ENCODE results near the gene SUPT5H.

The SUPT5H gene

GRCh38 chr19:39498798-39499642 lies 53.6 kb downstream of the SUPT5H start, which contains the start of gene DLL3:
Gene DLL3 (plus strand): TSS chr19:39498947. CDS start chr19:39498975, 28 bp downstream.
- DNase-seq, result no peak

- no peak for DNase-seq
These were observed 54.5 kb downstream of the SUPT5H start for GRCh38 chr19:39499932-39500331.

GRCh38 chr19:39500543-39500942 lies 55.2 kb downstream of the SUPT5H start:
- DNase-seq, result no peak

GRCh38 chr19:39501340-39501739 lies 56.0 kb downstream of the SUPT5H start:
- DNase-seq, result no peak

GRCh38 chr19:39502640-39503417 lies 57.4 kb downstream of the SUPT5H start:
- DNase-seq, result peak; percentile 76

GRCh38 chr19:39506598-39506943 lies 61.2 kb downstream of the SUPT5H start:
- no peak for DNase-seq

GRCh38 chr19:39506944-39507714 lies 61.7 kb downstream of the SUPT5H start:
- DNase-seq, result peak; percentile 58

GRCh38 chr19:39507715-39508364 lies 62.5 kb downstream of the SUPT5H start:
- DNase-seq, result no peak

- DNase-seq, result no peak
These were observed 63.2 kb downstream of the SUPT5H start for GRCh38 chr19:39508629-39509028.

- DNase-seq, result no peak
These were observed 63.9 kb downstream of the SUPT5H start for GRCh38 chr19:39509233-39509632.

- no peak for DNase-seq
These were observed 67.6 kb downstream of the SUPT5H start for GRCh38 chr19:39512988-39513387.

- DNase-seq, result no peak
These were observed 69.6 kb downstream of the SUPT5H start, which contains the start of gene SELENOV for GRCh38 chr19:39514840-39515550. Gene SELENOV (plus strand): TSS chr19:39515139. CDS start chr19:39515213, 74 bp downstream.

GRCh38 chr19:39515551-39516191 lies 70.3 kb downstream of the SUPT5H start:
- DNase-seq, result no peak

- no peak for DNase-seq
These were observed 70.9 kb downstream of the SUPT5H start for GRCh38 chr19:39516270-39516669.

- DNase-seq, result no peak
These were observed 72.0 kb downstream of the SUPT5H start for GRCh38 chr19:39517432-39517831.

- DNase-seq, result no peak
These were observed 73.1 kb downstream of the SUPT5H start for GRCh38 chr19:39518458-39518857.

GRCh38 chr19:39518975-39519374 lies 73.6 kb downstream of the SUPT5H start:
- DNase-seq, result no peak

- DNase-seq, result no peak
These were observed 75.4 kb downstream of the SUPT5H start for GRCh38 chr19:39520541-39521484.

GRCh38 chr19:39524495-39524894 lies 79.1 kb downstream of the SUPT5H start:
- no peak for DNase-seq

- no peak for DNase-seq
These were observed 79.8 kb downstream of the SUPT5H start for GRCh38 chr19:39525205-39525604.

Data from GDM1 (cell line).